Naive thymus-derived CD4-positive, alpha-beta T cell (primary cell): ENCODE data around the gene COX20. TPM values are rescaled to one million over a fixed set of nuclear protein-coding genes. Genes with fewer than 3 reads are reported as not detected.

Source experiments
- ATAC-seq: fragments of 150-1000 bp; cut with Tn5 transposase; 2 replicates; pipeline ENCODE4 v1.10.0; 2021; ENCODE audit warnings: mild to moderate bottlenecking, moderate library complexity
- CTCF ChIA-PET: fragments of 350-600 bp; sonication (Branson Sonifier 250); formaldehyde crosslinking; loops from one replicate; lab custom pipeline; 2021; ENCODE audit warnings: antibody characterized with exemption; lab: Charles Lee
- POLR2A ChIA-PET: fragments of 350-600 bp; sonication (Branson Sonifier 250); formaldehyde crosslinking; loops from one replicate; lab custom pipeline; 2021; ENCODE audit warnings: antibody characterized with exemption, inconsistent platforms; lab: Charles Lee
- DNase-seq, 9 donors: peaks; one replicate each; pipeline versions ENCODE4 v3.0.0 to v3.0.0-alpha.2; 2020 to 2022; ENCODE audit warnings: mixed read lengths in 1 of 9
- H3K27ac ChIP-seq: one replicate; pipeline ENCODE4 v1.7.0; 2013; ENCODE audit warnings: mild to moderate bottlenecking, low read depth, low read length, moderate library complexity
- H3K27me3 ChIP-seq, 2 donors: one replicate each; pipeline ENCODE4 v1.7.0; 2013; ENCODE audit warnings: low read length in 2 of 2, mild to moderate bottlenecking in 2 of 2, moderate library complexity in 2 of 2; ENCODE audit not compliant: control insufficient read depth in 2 of 2, insufficient read depth in 2 of 2
- H3K36me3 ChIP-seq, 3 experiments: 1 replicate in 2 of 3; 2 replicates in 1 of 3; pipeline ENCODE4 v1.7.0; 2013; ENCODE audit warnings: low read length in 3 of 3, mild to moderate bottlenecking in 3 of 3, moderate library complexity in 1 of 3; ENCODE audit not compliant: insufficient read depth in 3 of 3, control insufficient read depth in 2 of 3
- H3K4me1 ChIP-seq, 2 donors: one replicate each; pipeline ENCODE4 v1.7.0; 2013; ENCODE audit warnings: low read length in 2 of 2, mild to moderate bottlenecking in 2 of 2, moderate library complexity in 1 of 2; ENCODE audit not compliant: control insufficient read depth in 2 of 2, insufficient read depth in 2 of 2
- H3K4me3 ChIP-seq: 2 replicates; pipeline ENCODE4 v1.7.0; 2013; ENCODE audit warnings: mild to moderate bottlenecking, low read length
- H3K9me3 ChIP-seq, 3 experiments: 1 replicate in 2 of 3; 2 replicates in 1 of 3; pipeline ENCODE4 v1.7.0; 2013; ENCODE audit warnings: low read length in 3 of 3; ENCODE audit not compliant: control insufficient read depth in 2 of 3
- H3K27ac Mint-ChIP-seq, 9 donors: one replicate each; pipeline ENCODE4 v1.8.0; 2020 to 2022; ENCODE audit warnings: mixed read lengths in 9 of 9, mild to moderate bottlenecking in 8 of 9, moderate library complexity in 5 of 9, inconsistent platforms in 2 of 9
- H3K27me3 Mint-ChIP-seq, 5 donors: one replicate each; pipeline ENCODE4 v1.8.0; 2021 to 2022; ENCODE audit warnings: mixed read lengths in 5 of 5, mild to moderate bottlenecking in 1 of 5
- H3K36me3 Mint-ChIP-seq, 5 donors: one replicate each; pipeline ENCODE4 v1.8.0; 2020 to 2022; ENCODE audit warnings: mixed read lengths in 5 of 5, mild to moderate bottlenecking in 3 of 5, inconsistent platforms in 1 of 5
- H3K4me1 Mint-ChIP-seq, 7 donors: one replicate each; pipeline ENCODE4 v1.8.0; 2020 to 2022; ENCODE audit warnings: mixed read lengths in 7 of 7, mild to moderate bottlenecking in 3 of 7, inconsistent platforms in 1 of 7
- H3K4me3 Mint-ChIP-seq, 10 donors: one replicate each; pipeline ENCODE4 v1.8.0; 2020 to 2022; ENCODE audit warnings: mild to moderate bottlenecking in 10 of 10, mixed read lengths in 10 of 10, moderate library complexity in 6 of 10, inconsistent platforms in 2 of 10
- H3K9me3 Mint-ChIP-seq, 11 donors: one replicate each; pipeline ENCODE4 v1.8.0; 2020 to 2022; ENCODE audit warnings: mixed read lengths in 11 of 11, mild to moderate bottlenecking in 4 of 11, inconsistent platforms in 1 of 11, moderate library complexity in 1 of 11
- intact Hi-C, 2 donors: fragments of 100-400 bp; cut with micrococcal nuclease; formaldehyde crosslinking; loops; one replicate each; pipeline ENCODE4 v1.15.1; 2023
- polyA plus RNA-seq, 2 donors: library from polyadenylated mRNA; unstranded; fragments of 300-500 nt; fragmentation: Illumina TruSeq; gene quantifications; one replicate each; pipeline ENCODE4 v1.2.3, GENCODE V29; 2021
- total RNA-seq, 6 experiments: library from RNA in 5 of 6; stranded (reverse) in 5 of 6; gene quantifications; 1 replicate in 5 of 6; 2 replicates in 1 of 6; pipeline ENCODE4 v1.2.3 and lab custom pipeline; 2021 to 2026

Gene COX20
- total and polyA plus RNA-seq, 7 experiments from 2014 or later: 17.1 to 43.7 (median 27.8) TPM

GRCh38 chr1:244858357-244858756 is 22.9 kb downstream of the COX20 start:
- H3K9me3 Mint-ChIP-seq: peaks cover 0 to 8% (median 0%) of the 10 kb centered on the region in 11 donors
- POLR2A ChIA-PET: interaction anchor here (16.0 to 30.7 kb wide), 2 partner anchors 16 to 109 kb away, joined by 308 to 1419 read pairs; partner anchors contain the start of gene COX20
- H3K4me1 Mint-ChIP-seq: peaks cover 71 to 93% (median 91%) of the 10 kb centered on the region in 7 donors
- CTCF ChIA-PET: interaction anchor here (8.7 kb wide), 1 partner anchor 22 kb away, joined by 83 read pairs; the partner anchor contains the start of gene COX20
- H3K4me1 ChIP-seq: peaks cover 76% of the 10 kb centered on the region in 2 donors
- no peaks in the 10 kb centered on the region for H3K27me3 Mint-ChIP-seq
- H3K9me3 ChIP-seq: no peaks in the 10 kb centered on the region
- DNase-seq: no peak
- ATAC-seq: no peak
- peak overlapping the region; percentile 28 for H3K27ac ChIP-seq
- intact Hi-C loops: loop anchor here in 1 of 2 donors (5.0 kb wide), 1 partner anchor 1006 kb away; the partner anchor contains the start of gene AKT3
- H3K36me3 Mint-ChIP-seq: peaks cover 16 to 78% (median 68%) of the 10 kb centered on the region in 5 donors
- peak overlapping the region in 4 of 9 donors; percentile 41 to 99 (median 72) for H3K27ac Mint-ChIP-seq
- no peaks in the 10 kb centered on the region for H3K27me3 ChIP-seq
- H3K4me3 ChIP-seq: no peak overlapping the region
- H3K36me3 ChIP-seq: peaks cover 39 to 67% (median 58%) of the 10 kb centered on the region in 3 experiments
- H3K4me3 Mint-ChIP-seq: peak overlapping the region in 6 of 10 donors; percentile 28 to 98 (median 50)

GRCh38 chr1:244860078-244860477 is 24.6 kb downstream of the COX20 start:
- H3K9me3 Mint-ChIP-seq: peaks cover 0 to 13% (median 0%) of the 10 kb centered on the region in 11 donors
- POLR2A ChIA-PET: interaction anchor here (0.7 to 30.7 kb wide), 3 partner anchors 18 to 208 kb away, joined by 3 to 1419 read pairs (median 308); partner anchors contain the start of gene COX20
- CTCF ChIA-PET: interaction anchor here (1.1 to 8.7 kb wide), 2 partner anchors 23 to 57 kb away, joined by 3 to 83 read pairs; partner anchors contain the start of gene COX20

DNA sequence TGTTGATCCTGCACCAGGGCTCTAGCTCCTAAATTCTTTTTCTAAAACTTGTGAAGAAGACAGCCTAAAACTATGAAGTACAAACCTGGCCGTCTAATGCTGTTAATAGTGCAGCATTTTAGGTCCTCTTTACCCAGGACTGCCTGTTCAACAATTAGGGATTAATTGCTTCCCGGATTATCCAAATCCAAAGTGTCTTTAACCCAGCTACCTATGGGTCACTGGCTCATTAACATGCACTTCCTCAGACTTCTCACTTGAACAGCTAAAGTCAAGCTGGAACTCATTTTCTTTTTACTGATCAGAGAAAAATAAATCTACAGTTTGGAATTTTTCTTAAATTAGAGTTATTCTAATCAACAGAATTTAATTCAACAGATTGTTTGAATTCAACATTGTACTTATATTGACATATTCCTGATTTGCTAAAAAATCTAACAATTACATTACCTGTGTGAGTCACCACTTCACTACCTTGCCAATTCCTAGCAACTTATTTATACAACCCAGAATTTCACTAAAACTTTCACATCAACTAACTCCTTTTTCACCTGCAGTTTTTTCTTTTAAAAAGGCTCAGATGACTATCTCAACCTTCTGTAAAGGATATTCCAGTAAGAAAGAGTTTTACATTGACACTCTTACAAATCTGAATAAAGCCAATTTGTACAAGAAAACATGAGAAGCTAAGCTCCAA is 25.6 kb downstream of the COX20 start:
- peak overlapping the region; percentile 100 for H3K27ac ChIP-seq

More at GRCh38 chr1:244860078-244860477, 24.6 kb downstream of the COX20 start:
- Mint-ChIP-seq H3K36me3 (peaks cover 16 to 66% (median 58%) of the 10 kb centered on the region in 5 donors), H3K27me3 (peaks cover 0 to 3% (median 0%) of the 10 kb centered on the region in 5 donors), H3K4me1 (peaks cover 58 to 79% (median 76%) of the 10 kb centered on the region in 7 donors), H3K4me3 (peak overlapping the region; percentile 83 to 99 (median 97)), H3K27ac (peak overlapping the region in 7 of 9 donors; percentile 78 to 100 (median 98))
- intact Hi-C loops: loop anchor here (10.0 kb wide), 3 partner anchors 1095 to 1635 kb away; partner anchors contain the start of genes CEP170 (in 1 of the 2) and SDCCAG8 (in 1 of the 2)
- Histone ChIP-seq H3K9me3 (no peaks in the 10 kb centered on the region), H3K36me3 (peaks cover 35 to 62% (median 61%) of the 10 kb centered on the region in 3 experiments), H3K4me1 (peaks cover 61 to 63% of the 10 kb centered on the region in 2 donors), H3K27me3 (no peaks in the 10 kb centered on the region), H3K27ac (peak overlapping the region; percentile 100), H3K4me3 (peak overlapping the region; percentile 78)
- ATAC-seq: no peak
- DNase-seq: no peak

DNA sequence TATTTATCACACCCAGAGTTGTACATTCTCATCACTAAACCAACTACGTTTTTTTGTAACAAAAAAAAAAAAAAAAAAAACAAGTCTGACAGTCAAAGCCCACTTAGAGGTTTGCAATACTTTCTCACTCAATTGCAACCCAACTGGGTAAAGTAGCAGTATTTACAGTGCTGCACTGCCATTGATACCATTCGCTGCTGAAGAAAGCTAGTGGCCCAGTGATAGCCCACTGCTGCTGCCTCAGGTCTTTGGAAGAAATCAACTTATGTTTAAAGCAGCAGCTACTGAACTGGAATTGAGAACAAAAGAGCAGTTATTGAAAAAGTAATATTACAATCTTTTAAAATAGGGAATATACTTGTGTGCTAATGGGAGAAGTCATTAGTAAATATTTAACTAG is 26.2 kb downstream of the COX20 start:
- H3K9me3 ChIP-seq: no peaks in the 10 kb centered on the region
- H3K27me3 Mint-ChIP-seq: peaks cover 0 to 3% (median 0%) of the 10 kb centered on the region in 5 donors
- H3K4me1 Mint-ChIP-seq: peaks cover 51 to 79% (median 76%) of the 10 kb centered on the region in 7 donors
- H3K27ac ChIP-seq: peak overlapping the region; percentile 100
- peak overlapping the region; percentile 78 for H3K4me3 ChIP-seq
- H3K9me3 Mint-ChIP-seq: peaks cover 0 to 11% (median 0%) of the 10 kb centered on the region in 11 donors
- peak overlapping the region; percentile 83 to 99 (median 97) for H3K4me3 Mint-ChIP-seq
- peaks cover 47 to 50% of the 10 kb centered on the region in 2 donors for H3K4me1 ChIP-seq
- no peak for ATAC-seq
- CTCF ChIA-PET: interaction anchor here (0.9 to 8.7 kb wide), 9 partner anchors 9 to 211 kb away, joined by 3 to 83 read pairs (median 5); partner anchors contain the start of gene COX20
- peaks cover 27 to 49% (median 46%) of the 10 kb centered on the region in 3 experiments for H3K36me3 ChIP-seq
- intact Hi-C loops: loop anchor here (1.0 to 10.0 kb wide), 6 partner anchors 9 to 1633 kb away; partner anchors contain the start of genes CEP170 (in 1 of the 2) and SDCCAG8 (in 1 of the 2)
- peak overlapping the region; percentile 78 to 100 (median 98) for H3K27ac Mint-ChIP-seq
- POLR2A ChIA-PET: interaction anchor here (0.6 to 30.7 kb wide), 7 partner anchors 19 to 1606 kb away, joined by 3 to 1419 read pairs (median 5); partner anchors contain the start of genes ADSS2, CATSPERE, CEP170 and COX20
- DNase-seq: no peak
- no peaks in the 10 kb centered on the region for H3K27me3 ChIP-seq
- peaks cover 12 to 50% (median 47%) of the 10 kb centered on the region in 5 donors for H3K36me3 Mint-ChIP-seq

More for the DNA sequence above, 25.6 kb downstream of the COX20 start:
- peaks cover 51 to 56% of the 10 kb centered on the region in 2 donors for H3K4me1 ChIP-seq
- no peaks in the 10 kb centered on the region for H3K27me3 ChIP-seq
- peaks cover 0 to 11% (median 0%) of the 10 kb centered on the region in 11 donors for H3K9me3 Mint-ChIP-seq
- peaks cover 32 to 55% (median 53%) of the 10 kb centered on the region in 3 experiments for H3K36me3 ChIP-seq
- H3K4me3 ChIP-seq: peak overlapping the region; percentile 78
- H3K4me3 Mint-ChIP-seq: peak overlapping the region; percentile 83 to 99 (median 97)
- no peak for ATAC-seq
- H3K27me3 Mint-ChIP-seq: peaks cover 0 to 3% (median 0%) of the 10 kb centered on the region in 5 donors
- DNase-seq: no peak
- peak overlapping the region; percentile 78 to 100 (median 91) for H3K27ac Mint-ChIP-seq
- ChIA-PET CTCF (interaction anchor here (0.9 to 8.7 kb wide), 7 partner anchors 8 to 211 kb away, joined by 3 to 83 read pairs (median 5); partner anchors contain the start of gene COX20), POLR2A (interaction anchor here (0.7 to 30.7 kb wide), 4 partner anchors 19 to 1606 kb away, joined by 3 to 1419 read pairs (median 156); partner anchors contain the start of genes CEP170 and COX20)
- H3K9me3 ChIP-seq: no peaks in the 10 kb centered on the region
- intact Hi-C loops: loop anchor here (10.0 kb wide), 3 partner anchors 1094 to 1634 kb away; partner anchors contain the start of genes CEP170 (in 1 of the 2) and SDCCAG8 (in 1 of the 2)
- H3K36me3 Mint-ChIP-seq: peaks cover 12 to 56% (median 51%) of the 10 kb centered on the region in 5 donors
- peaks cover 54 to 79% (median 76%) of the 10 kb centered on the region in 7 donors for H3K4me1 Mint-ChIP-seq

- Mint-ChIP-seq H3K4me1 (peaks cover 47 to 76% (median 72%) of the 10 kb centered on the region in 7 donors), H3K36me3 (peaks cover 12 to 44% (median 43%) of the 10 kb centered on the region in 5 donors), H3K27ac (peak overlapping the region; percentile 95 to 100 (median 98)), H3K9me3 (peaks cover 0 to 11% (median 0%) of the 10 kb centered on the region in 11 donors), H3K27me3 (peaks cover 0 to 3% (median 0%) of the 10 kb centered on the region in 5 donors), H3K4me3 (peak overlapping the region; percentile 91 to 99 (median 97))
- peak overlapping the region; percentile 100 for H3K27ac ChIP-seq
- peak in 1 of 9 donors; percentile 55 for DNase-seq
- no peaks in the 10 kb centered on the region for H3K27me3 ChIP-seq
- H3K4me1 ChIP-seq: peaks cover 43% of the 10 kb centered on the region in 2 donors
- POLR2A ChIA-PET: interaction anchor here (0.6 to 30.7 kb wide), 8 partner anchors 20 to 1607 kb away, joined by 3 to 1419 read pairs (median 6); partner anchors contain the start of genes ADSS2, CATSPERE, CEP170 and COX20
- H3K4me3 ChIP-seq: peak overlapping the region; percentile 78
- no peaks in the 10 kb centered on the region for H3K9me3 ChIP-seq
- ATAC-seq: no peak
- intact Hi-C loops: loop anchor here (1.0 to 10.0 kb wide), 6 partner anchors 10 to 1632 kb away; partner anchors contain the start of genes CEP170 (in 1 of the 2) and SDCCAG8 (in 1 of the 2)
- peaks cover 21 to 42% (median 40%) of the 10 kb centered on the region in 3 experiments for H3K36me3 ChIP-seq
- CTCF ChIA-PET: interaction anchor here (0.9 to 8.7 kb wide), 7 partner anchors 9 to 210 kb away, joined by 3 to 83 read pairs (median 5); partner anchors contain the start of gene COX20
These were observed 26.9 kb downstream of the COX20 start for GRCh38 chr1:244862354-244862698.
